ENCODE results near the gene SLC10A1. TPM values are rescaled to one million over a fixed set of nuclear protein-coding genes. Genes with fewer than 3 reads are reported as not detected.

The SLC10A1 gene
- total and polyA plus RNA-seq, 2 of the 8 experiments (the other 6 are each of a cell fraction or from before 2014, with no cell fraction given), result not detected

- H3K4me2 ChIP-seq (ENCODE audit: insufficient read depth in 1 of 2, low read depth in 2 of 2, low read length in 2 of 2), result no peak overlapping the region
- H3K23ac ChIP-seq (ENCODE audit: insufficient read length), result no peak overlapping the region
- no peak overlapping the region for H3K9ac ChIP-seq (replicated peaks in 1 of 4; ENCODE audit: extremely low read depth in 1 of 4, low read depth in 3 of 4, low read length in 3 of 4)
- H2BK12ac ChIP-seq (ENCODE audit: low read depth, low read length), result no peak overlapping the region
- H3K14ac ChIP-seq (ENCODE audit: insufficient read length), result no peak overlapping the region
- H4K91ac ChIP-seq (replicated peaks; ENCODE audit: insufficient read length, low read length), result no peak overlapping the region
- H2AK5ac ChIP-seq (ENCODE audit: low read depth, low read length), result no peak overlapping the region
- H3K23me2 ChIP-seq (ENCODE audit: low read depth, low read length), result no peaks in the 10 kb centered on the region; the same call in 1 of the 2 replicates
- H3K18ac ChIP-seq (ENCODE audit: extremely low read depth, low read length), result no peak overlapping the region
- H4K5ac ChIP-seq (ENCODE audit: insufficient read length, low read depth, low read length), result no peak overlapping the region
- no peaks in the 10 kb centered on the region for H3K79me1 ChIP-seq (ENCODE audit: low read depth, low read length)
- H3K56ac ChIP-seq (replicated peaks; ENCODE audit: insufficient read length, low read depth, low read length), result no peak overlapping the region
- DNase-seq (ENCODE audit: low read depth in 1 of 2, low spot score in 2 of 2) (no peak), FAIRE-seq (no peak)
- H3K4me1 ChIP-seq (replicated peaks in 1 of 4; ENCODE audit: control insufficient read depth in 3 of 4, insufficient read depth in 4 of 4, low read length in 3 of 4), result no peaks in the 10 kb centered on the region
- H3K27ac ChIP-seq (ENCODE audit: low read depth, low read length), result no peak overlapping the region
- H3K4me3 ChIP-seq (ENCODE audit: extremely low read depth in 1 of 4, insufficient read depth in 2 of 4, low read depth in 3 of 4, low read length in 4 of 4), result no peak overlapping the region
- no peaks in the 10 kb centered on the region for H3K9me3 ChIP-seq (ENCODE audit: insufficient read depth in 2 of 2, low read depth in 1 of 2, low read length in 1 of 2)
- H2BK20ac ChIP-seq (ENCODE audit: low read length), result no peak overlapping the region
- H4K8ac ChIP-seq (ENCODE audit: extremely low read depth, insufficient read depth, low read length), result no peak overlapping the region
- ChIA-PET POLR2A (ENCODE audit: partially characterized antibody) (interaction anchor here (0.7 to 1.8 kb wide), 3 partner anchors 11 to 78 kb away, joined by 3 to 8 read pairs (median 3); no protein-coding TSS in a partner anchor), CTCF (ENCODE audit: partially characterized antibody) (no interaction called here)
- H2BK5ac ChIP-seq (ENCODE audit: low read depth, low read length), result no peak overlapping the region
- H3K27me3 ChIP-seq (replicated peaks in 1 of 4; ENCODE audit: control insufficient read depth in 3 of 4, extremely low read depth in 1 of 4, insufficient read depth in 3 of 4, low read length in 3 of 4), result no peaks in the 10 kb centered on the region
- no peaks in the 10 kb centered on the region for H4K20me1 ChIP-seq (replicated peaks in 1 of 2; ENCODE audit: control insufficient read depth in 1 of 2, insufficient read depth in 2 of 2, low read length in 2 of 2)
- no peak overlapping the region for H2AFZ ChIP-seq (ENCODE audit: low read length)
- H3K4ac ChIP-seq (replicated peaks; ENCODE audit: insufficient read length, low read depth, low read length), result no peak overlapping the region
- H3K36me3 ChIP-seq (ENCODE audit: control insufficient read depth in 2 of 4, insufficient read depth in 4 of 4, low read length in 3 of 4), result no peaks in the 10 kb centered on the region; a peak in 1 of 8 replicates
- no peak overlapping the region for H2BK120ac ChIP-seq (replicated peaks; ENCODE audit: low read depth, low read length)
- H3K79me2 ChIP-seq (ENCODE audit: control insufficient read depth in 1 of 2, insufficient read depth in 2 of 2, low read length in 2 of 2), result no peaks in the 10 kb centered on the region
- H2BK15ac ChIP-seq (ENCODE audit: low read length), result no peak overlapping the region
- no peak for TF ChIP-seq ASH2L (IDR thresholded peaks at IDR 0.05; ENCODE audit: low read length)
- no peak for TF ChIP-seq KDM1A (IDR thresholded peaks at IDR 0.05; ENCODE audit: borderline replicate concordance, low read length)
- TF ChIP-seq BCL11A (IDR thresholded peaks at IDR 0.05; ENCODE audit: low read depth in 2 of 2, low read length in 2 of 2), result no peak
Observed at GRCh38 chr14:69789118-69789640, 7.9 kb downstream of the SLC10A1 start.

Data from H1 (cell line).